Left lung (tissue), 10 donors: Measurements from ENCODE around the gene IP6K1. TPM values are rescaled to one million over a fixed set of nuclear protein-coding genes. Genes with fewer than 3 reads are reported as not detected.

Experiments used
- ATAC-seq: fragments of 200-7000 bp; cut with Tn5 transposase; one replicate; pipeline ENCODE4 v1.9.1; 2020; ENCODE audit warnings: moderate library complexity
- DNase-seq, 4 donors: peaks; one replicate each; pipeline ENCODE4 v3.0.0-alpha.2; 2013 to 2020
- H3K27ac ChIP-seq, 2 donors: fragments of 200-600 bp; sonication (generic) in 1 of 2; one replicate each; pipeline versions ENCODE4 v1.5.0 to v1.8.0; 2020 to 2021
- H3K27me3 ChIP-seq, 2 donors: fragments of 200-600 bp; sonication (generic) in 1 of 2; one replicate each; pipeline versions ENCODE4 v1.5.0 to v1.8.0; 2020 to 2021
- H3K36me3 ChIP-seq, 2 donors: fragments of 200-600 bp; sonication (generic) in 1 of 2; one replicate each; pipeline versions ENCODE4 v1.5.0 to v1.8.0; 2020 to 2021
- H3K4me1 ChIP-seq, 2 donors: fragments of 200-600 bp; one replicate each; pipeline ENCODE4 v1.8.0; 2021
- H3K4me3 ChIP-seq, 2 donors: fragments of 200-600 bp; sonication (generic) in 1 of 2; one replicate each; pipeline versions ENCODE4 v1.5.0 to v1.8.0; 2020 to 2021; ENCODE audit warnings: mild to moderate bottlenecking in 1 of 2
- H3K9me3 ChIP-seq, 2 donors: fragments of 200-600 bp; sonication (generic) in 1 of 2; one replicate each; pipeline versions ENCODE4 v1.5.0 to v1.8.0; 2020 to 2021
- intact Hi-C, 2 donors: fragments of 100-400 bp; cut with DNase I; formaldehyde crosslinking; loops; one replicate each; pipeline versions ENCODE4 v1.11.2 to v1.14.2; 2022
- polyA plus RNA-seq, 6 donors: library from polyadenylated mRNA; unstranded; fragments of 120-200 nt; gene quantifications; one replicate each; pipeline ENCODE4 v1.2.1, GENCODE V29; 2013; ENCODE audit not compliant: insufficient read length in 6 of 6
- total RNA-seq, 2 donors: library from RNA; stranded (reverse); fragmentation: NEBNext Ultra II Directional; extraction: Animal tissue kit (Norgen Biotek cat#: 25700); gene quantifications; one replicate each; pipeline ENCODE4 v1.2.1, GENCODE V29; 2021
- TF ChIP-seq, protein P1 (sequence below), 2 donors: fragments of 200-600 bp; sonication (generic) in 1 of 2; IDR thresholded peaks; one replicate each; pipeline versions ENCODE4 v1.5.0 to v1.8.0; 2021; ENCODE audit warnings: antibody characterized with exemption in 2 of 2
- donor health status: DM: no; HTN: yes; CAD: no.
- donor health status: DM: no; HTN: no; CAD: no.

Gene IP6K1
- total and polyA plus RNA-seq, 8 donors, result 31.8 to 51.2 (median 44.7) TPM

DNA sequence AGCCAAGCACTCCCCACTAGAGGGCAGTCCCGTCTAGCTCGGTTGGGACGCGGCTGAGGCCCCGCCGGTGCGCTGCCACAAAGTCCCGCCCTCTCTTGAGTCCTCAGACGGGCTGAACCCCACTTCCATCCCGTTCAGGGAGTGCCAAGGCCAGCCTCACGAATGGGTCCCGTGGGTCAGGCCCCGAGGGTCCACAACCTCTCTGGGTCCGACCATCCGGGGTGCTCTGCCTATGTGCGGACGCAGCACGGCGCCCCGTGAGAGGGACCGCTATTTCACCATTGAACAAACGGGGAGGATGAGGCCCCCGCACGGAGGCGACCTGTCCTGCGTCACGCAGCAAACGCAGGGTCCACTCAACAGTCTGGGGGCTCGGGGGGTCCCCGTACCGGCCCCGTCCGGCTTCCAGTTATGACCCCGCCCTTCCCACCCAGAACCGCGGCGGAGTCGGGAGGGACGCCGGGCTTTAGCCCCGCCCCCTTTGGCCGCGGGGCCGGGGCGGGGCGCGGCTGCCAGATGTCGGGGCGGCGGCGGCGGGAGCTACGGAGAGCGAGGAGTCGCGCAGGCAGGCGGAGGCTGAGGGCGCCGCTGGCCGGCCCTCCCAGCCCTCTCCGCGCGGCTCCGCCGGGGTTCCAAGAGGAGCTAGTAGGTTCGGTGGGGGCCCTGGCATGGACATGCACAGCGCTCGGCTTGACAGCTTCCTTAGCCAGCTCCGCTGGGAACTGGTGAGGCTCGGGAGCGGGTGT is 16.6 kb upstream of the IP6K1 start, which contains the start of gene INKA1:
Gene INKA1 (plus strand): TSS at position 543 of the 746 bp plus-strand sequence. CDS start 132 bp downstream, at position 675.
- Histone ChIP-seq H3K4me3 (peak within 1 kb of the TSS; percentile 88 to 94), H3K4me1 (peaks cover 30 to 46% of the 10 kb centered on the region in 2 donors), H3K36me3 (no peaks in the 10 kb centered on the region), H3K27me3 (no peaks in the 10 kb centered on the region), H3K27ac (peak within 1 kb of the TSS; percentile 89 to 94), H3K9me3 (no peaks in the 10 kb centered on the region)
- TF ChIP-seq, protein P1, sequence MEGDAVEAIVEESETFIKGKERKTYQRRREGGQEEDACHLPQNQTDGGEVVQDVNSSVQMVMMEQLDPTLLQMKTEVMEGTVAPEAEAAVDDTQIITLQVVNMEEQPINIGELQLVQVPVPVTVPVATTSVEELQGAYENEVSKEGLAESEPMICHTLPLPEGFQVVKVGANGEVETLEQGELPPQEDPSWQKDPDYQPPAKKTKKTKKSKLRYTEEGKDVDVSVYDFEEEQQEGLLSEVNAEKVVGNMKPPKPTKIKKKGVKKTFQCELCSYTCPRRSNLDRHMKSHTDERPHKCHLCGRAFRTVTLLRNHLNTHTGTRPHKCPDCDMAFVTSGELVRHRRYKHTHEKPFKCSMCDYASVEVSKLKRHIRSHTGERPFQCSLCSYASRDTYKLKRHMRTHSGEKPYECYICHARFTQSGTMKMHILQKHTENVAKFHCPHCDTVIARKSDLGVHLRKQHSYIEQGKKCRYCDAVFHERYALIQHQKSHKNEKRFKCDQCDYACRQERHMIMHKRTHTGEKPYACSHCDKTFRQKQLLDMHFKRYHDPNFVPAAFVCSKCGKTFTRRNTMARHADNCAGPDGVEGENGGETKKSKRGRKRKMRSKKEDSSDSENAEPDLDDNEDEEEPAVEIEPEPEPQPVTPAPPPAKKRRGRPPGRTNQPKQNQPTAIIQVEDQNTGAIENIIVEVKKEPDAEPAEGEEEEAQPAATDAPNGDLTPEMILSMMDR (IDR thresholded peaks at IDR 0.05), result peak; percentile 87 to 92
- ATAC-seq, result peak; percentile 92
- peak; percentile 88 to 98 (median 92) for DNase-seq
- intact Hi-C loops, result loop anchor here in 1 of 2 donors (5.0 kb wide), 1 partner anchor 34 kb away; no protein-coding TSS in a partner anchor

DNA sequence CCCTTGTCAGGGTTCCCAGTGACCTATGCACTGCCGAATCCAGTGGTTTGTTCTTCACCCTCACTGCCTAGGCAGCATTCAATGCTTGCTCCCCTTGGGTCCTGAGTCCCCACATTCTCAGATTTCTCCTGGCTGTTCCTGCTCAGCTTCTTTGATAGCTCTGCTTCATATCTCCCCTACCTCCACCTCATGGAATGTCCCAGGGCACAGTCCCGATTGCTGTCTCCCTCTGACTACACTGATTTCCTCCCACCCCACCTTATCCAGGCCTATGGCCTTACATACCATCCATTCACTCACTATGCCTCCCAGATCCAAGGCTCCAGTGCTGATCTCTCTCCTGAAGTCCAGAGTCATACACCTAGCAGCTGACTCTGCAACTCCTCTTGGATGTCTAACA is 14.8 kb upstream of the IP6K1 start:
- DNase-seq (no peak), ATAC-seq (no peak)
- Histone ChIP-seq H3K27ac (no peak overlapping the region), H3K27me3 (no peaks in the 10 kb centered on the region), H3K9me3 (no peaks in the 10 kb centered on the region), H3K36me3 (no peaks in the 10 kb centered on the region), H3K4me1 (peaks cover 20 to 28% of the 10 kb centered on the region in 2 donors), H3K4me3 (no peak overlapping the region)
- intact Hi-C loops, result loop anchor here in 1 of 2 donors (5.0 kb wide), 1 partner anchor 36 kb away; no protein-coding TSS in a partner anchor
- TF ChIP-seq, protein P1 (IDR thresholded peaks at IDR 0.05), result no peak

DNA sequence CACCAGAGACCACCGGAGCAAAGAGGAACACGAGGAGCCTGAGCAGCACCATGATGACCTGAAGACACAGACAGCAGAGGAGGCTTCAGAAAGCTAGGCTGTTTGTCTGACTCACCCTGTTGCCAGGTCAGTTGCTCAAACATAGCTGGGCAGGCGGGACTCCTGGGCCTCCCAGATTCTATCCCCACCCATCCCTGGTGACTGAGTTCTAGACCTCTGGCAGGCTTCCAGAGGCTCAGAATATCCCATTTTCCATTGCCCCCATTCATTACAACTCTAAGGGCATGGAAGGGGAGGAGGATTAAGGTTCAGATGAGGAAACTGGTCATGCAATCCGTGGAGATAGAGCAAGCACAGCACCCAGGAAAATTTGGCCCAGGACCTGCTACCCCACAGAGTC is 13.4 kb upstream of the IP6K1 start, which contains the start of gene CDHR4:
Gene CDHR4 (minus strand): TSS at position 113 of the 400 bp plus-strand sequence. CDS start 61 bp downstream, at position 52.
- H3K36me3 ChIP-seq, result no peaks in the 10 kb centered on the region
- H3K27ac ChIP-seq, result no peak within 1 kb of the TSS
- no peaks in the 10 kb centered on the region for H3K27me3 ChIP-seq
- intact Hi-C loops, result loop anchor here in 1 of 2 donors (5.0 kb wide), 1 partner anchor 38 kb away; no protein-coding TSS in a partner anchor
- no peaks in the 10 kb centered on the region for H3K9me3 ChIP-seq
- TF ChIP-seq, protein P1 (IDR thresholded peaks at IDR 0.05), result no peak
- peaks cover 6 to 14% of the 10 kb centered on the region in 2 donors for H3K4me1 ChIP-seq
- ATAC-seq (no peak), DNase-seq (no peak)
- H3K4me3 ChIP-seq, result no peak within 1 kb of the TSS

DNA sequence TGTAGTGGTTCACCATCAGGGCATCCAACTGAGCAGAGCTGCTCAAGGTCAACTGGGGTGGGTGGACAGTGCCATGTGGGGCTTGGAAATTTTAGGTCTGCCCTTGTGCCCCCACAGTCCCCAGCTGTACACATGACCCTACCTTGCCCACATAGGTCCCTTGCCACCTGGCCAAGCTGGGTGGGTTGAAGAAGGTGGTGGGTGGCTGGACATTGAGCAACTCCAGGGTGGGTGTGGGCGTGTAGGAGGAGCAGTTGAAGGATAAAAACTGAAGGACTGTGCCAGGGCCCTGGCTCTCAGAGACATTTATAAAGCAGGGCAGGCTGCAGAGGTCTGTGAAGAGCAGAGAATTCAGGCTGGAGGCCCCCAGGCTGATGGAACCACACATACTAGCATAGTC is 12.8 kb upstream of the IP6K1 start:
- TF ChIP-seq, protein P1 (IDR thresholded peaks at IDR 0.05), result no peak
- no peaks in the 10 kb centered on the region for H3K36me3 ChIP-seq
- DNase-seq, result peak in 1 of 4 donors; percentile 39
- H3K9me3 ChIP-seq, result no peaks in the 10 kb centered on the region
- H3K4me1 ChIP-seq, result peaks cover 0 to 8% of the 10 kb centered on the region in 2 donors
- no peaks in the 10 kb centered on the region for H3K27me3 ChIP-seq
- intact Hi-C loops, result no loop called here
- no peak overlapping the region for H3K4me3 ChIP-seq
- no peak overlapping the region for H3K27ac ChIP-seq
- ATAC-seq, result no peak
